ENCODE measurements around the gene ERBB3.
"Not testable (repeated sequence)": the region's sequence is repeated elsewhere in the genome, so short reads cannot be mapped to it uniquely, and the experiment has no call there.

The ERBB3 gene

DNA sequence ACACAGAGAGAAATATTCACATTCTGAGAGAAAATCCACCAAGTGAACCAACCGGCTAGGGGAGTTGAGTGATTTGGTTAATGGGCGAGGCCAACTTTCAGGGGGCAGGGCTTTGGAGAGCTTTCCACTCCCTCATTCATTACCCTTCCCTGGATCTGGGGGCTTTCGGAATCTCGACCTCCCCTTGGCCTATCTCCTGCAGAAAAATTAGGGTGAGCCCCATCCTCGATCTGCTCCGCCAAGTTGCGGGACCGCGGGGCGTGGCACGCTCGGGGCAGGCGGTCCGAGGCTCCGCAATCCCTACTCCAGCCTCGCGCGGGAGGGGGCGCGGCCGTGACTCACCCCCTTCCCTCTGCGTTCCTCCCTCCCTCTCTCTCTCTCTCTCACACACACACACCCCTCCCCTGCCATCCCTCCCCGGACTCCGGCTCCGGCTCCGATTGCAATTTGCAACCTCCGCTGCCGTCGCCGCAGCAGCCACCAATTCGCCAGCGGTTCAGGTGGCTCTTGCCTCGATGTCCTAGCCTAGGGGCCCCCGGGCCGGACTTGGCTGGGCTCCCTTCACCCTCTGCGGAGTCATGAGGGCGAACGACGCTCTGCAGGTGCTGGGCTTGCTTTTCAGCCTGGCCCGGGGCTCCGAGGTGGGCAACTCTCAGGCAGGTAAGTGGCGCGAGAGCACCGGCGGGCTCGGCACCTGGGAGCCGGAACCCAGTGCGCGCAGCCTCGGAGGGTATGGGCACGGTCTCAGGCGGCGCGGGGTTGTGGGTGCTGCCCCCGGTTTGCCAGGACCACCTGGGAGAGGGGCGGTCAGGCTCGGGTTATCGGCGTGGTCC is at the start of gene ERBB3:
ERBB3 (plus strand) TSS at position 443 of the 833 bp plus-strand sequence; CDS start at position 579, 136 bp downstream.
- DNase-seq: peak; percentile 65

DNA sequence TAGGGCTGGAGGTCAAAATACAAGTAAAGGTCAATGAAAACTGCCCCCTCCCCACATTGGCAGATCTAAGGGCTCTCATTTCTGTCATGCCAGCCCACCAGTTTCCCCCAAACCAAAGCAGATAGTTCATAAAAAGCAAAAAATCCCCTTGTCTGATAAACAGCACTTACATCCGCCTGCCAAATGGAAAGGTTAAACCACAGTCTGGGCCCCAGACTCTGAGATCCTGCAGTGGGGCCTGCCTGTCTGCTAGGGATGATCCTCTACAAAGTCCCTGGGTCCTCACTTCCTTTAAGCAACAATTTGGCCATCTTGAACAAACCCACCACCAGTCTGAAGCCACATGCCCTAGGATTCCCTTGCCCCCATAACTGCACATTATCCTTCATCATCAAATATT is 48.0 kb upstream of the ERBB3 start:
- DNase-seq: no peak

DNA sequence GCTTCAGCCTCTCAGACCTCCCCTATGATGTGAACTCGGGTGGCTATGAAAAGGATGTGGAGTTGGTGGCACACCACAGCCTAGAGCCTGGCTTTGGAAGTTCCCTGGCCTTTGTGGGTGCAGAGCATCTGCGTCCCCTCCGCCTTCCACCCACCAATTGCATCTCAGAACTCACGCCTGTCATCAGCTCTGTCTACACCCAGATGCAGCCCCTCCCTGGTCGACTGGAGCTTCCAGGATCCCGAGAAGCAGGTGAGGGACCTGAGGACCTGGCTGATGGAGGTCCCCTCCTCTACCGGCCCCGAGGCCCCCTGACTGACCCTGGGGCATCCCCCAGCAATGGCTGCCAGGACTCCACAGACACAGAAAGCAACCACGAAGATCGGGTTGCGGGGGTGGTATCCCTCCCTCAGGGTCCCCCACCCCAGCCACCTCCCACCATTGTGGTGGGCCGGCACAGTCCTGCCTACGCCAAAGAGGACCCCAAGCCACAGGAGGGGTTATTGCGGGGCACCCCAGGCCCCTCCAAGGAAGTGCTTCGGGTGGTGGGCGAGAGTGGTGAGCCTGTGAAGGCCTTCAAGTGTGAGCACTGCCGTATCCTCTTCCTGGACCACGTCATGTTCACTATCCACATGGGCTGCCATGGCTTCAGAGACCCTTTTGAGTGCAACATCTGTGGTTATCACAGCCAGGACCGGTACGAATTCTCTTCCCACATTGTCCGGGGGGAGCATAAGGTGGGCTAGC is 45.2 kb upstream of the ERBB3 start:
- DNase-seq: no peak

DNA sequence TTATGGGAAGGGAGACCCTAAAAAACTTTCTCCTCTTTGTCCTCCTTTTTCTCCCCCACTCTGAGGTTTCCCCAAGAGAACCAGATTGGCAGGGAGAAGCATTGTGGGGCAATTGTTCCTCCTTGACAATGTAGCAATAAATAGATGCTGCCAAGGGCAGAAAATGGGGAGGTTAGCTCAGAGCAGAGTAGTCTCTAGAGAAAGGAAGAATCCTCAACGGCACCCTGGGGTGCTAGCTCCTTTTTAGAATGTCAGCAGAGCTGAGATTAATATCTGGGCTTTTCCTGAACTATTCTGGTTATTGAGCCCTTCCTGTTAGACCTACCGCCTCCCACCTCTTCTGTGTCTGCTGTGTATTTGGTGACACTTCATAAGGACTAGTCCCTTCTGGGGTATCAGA is 42.8 kb upstream of the ERBB3 start:
- DNase-seq: no peak

DNA sequence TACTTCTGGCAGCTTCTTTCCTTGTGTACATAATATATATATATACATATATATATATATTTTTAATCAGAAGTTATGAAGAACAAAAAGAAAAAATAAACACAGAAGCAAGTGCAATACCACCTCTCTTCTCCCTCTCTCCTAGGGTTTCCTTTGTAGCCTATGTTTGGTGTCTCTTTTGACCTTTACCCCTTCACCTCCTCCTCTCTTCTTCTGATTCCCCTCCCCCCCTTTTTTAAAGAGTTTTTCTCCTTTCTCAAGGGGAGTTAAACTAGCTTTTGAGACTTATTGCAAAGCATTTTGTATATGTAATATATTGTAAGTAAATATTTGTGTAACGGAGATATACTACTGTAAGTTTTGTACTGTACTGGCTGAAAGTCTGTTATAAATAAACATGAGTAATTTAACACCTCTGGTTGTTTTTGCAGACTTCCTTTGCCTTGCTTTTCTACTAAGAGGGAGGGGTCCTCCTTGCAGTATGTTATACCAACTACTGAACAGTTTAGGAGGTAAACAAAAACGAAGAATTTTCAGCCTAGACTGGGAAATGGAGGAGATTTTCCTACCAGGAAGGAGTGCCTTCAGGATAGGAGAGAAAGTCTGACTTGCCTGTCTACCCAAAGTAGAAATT is 41.8 kb upstream of the ERBB3 start:
- DNase-seq: no peak

DNA sequence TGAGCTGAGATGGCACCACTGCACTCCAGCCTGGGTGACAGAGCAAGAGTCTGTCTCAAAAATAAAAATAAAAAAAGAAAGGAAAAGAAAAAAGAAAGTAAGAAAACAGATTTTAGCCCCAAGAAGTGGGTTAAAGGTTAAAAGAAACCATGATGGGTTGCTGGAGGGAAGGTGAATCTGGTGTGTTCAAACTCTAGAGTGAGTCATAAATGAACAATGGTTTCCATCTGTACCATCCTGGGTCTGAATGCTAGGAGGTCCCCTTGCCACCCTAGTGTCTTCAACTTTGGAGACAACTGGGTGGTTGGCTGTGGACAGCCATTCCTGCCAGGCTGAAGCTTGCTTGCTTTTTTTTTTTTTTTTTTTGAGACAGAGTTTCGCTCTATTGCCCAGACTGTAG is 39.8 kb upstream of the ERBB3 start:
- no peak for DNase-seq

DNA sequence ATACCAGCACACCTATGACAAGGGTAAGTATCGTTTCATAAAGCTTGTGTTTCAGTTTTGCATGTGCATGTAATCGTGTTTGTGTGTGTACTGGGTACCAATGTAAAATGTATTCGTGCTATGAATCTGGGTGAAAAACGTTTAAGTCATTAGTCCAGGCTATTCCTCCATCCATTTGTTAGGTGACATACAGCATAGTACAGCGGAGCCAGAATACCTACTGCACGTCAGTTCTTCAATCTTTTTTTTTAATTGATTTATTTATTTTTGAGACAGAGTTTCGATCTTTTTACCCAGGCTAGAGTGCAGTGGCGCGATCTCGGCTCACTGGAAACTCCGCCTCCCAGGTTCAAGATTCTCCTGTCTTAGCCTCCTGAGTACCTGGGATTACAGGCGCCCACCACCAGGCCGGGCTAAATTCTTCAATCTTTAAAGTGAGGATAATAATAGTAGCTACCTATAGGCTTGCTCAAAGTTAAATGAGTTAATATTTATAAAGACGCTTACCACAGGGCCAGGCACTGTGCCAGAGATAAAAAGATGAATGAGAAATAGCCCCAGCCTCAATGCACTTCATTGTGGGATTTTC is 38.9 kb upstream of the ERBB3 start:
- no peak for DNase-seq

DNA sequence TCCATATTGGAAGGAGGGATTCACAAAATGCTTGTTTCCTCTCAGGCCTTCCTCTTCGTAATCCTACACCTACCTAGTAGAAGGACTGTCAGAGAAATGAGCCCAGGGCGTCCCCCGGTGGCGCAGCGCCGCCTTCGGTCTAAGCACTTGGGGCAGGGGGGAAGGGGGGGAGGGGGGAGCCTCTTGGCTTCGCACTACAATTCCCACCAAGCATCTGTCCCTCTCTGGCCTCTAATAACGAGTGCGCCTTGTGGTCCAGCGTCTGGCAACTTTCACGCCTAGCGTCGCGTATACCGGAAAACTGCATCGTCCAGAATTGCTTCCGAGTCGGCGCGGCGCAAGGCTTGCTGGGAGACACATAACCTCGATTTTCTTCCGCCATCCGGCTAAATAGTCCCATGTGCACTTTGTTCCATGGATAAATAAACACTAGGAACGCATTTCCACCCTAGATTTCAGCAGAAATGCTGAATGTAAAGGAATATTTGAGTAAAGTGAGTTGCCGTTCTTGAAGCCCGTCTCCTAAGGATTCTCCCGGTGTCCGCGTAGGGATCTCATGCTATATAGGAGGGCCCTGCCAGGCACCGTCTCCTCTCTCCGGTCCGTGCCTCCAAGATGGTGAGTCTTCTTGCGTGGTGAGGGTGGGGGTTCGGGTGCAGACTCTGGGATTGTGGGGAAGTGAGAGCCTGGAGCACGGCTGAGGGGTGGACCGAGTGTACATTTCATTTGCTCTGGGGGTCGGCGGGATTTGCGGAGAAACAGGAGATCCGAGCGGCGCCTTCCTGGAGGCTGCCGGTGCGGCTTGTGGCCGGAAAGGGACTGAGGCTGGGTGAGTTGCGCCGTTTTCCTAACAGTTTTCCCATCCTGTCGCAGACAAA is 38.2 kb upstream of the ERBB3 start, which contains the start of gene RPS26:
RPS26 (plus strand) TSS at position 367 of the 878 bp plus-strand sequence; CDS start at position 616, 249 bp downstream.
- DNase-seq: peak; percentile 99

DNA sequence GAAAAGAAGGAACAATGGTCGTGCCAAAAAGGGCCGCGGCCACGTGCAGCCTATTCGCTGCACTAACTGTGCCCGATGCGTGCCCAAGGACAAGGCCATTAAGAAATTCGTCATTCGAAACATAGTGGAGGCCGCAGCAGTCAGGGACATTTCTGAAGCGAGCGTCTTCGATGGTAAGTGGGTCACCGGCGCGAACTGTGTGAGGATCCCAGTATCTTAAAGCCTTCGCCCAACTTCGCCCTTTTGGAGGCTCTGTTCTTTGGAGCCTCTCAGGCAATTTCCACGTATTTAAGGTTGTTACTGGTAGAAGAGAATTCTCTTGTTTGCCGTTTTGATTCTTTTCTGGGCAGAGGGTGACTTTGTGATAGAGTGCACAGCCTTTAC is 37.5 kb upstream of the ERBB3 start:
- not testable (repeated sequence) for DNase-seq

DNA sequence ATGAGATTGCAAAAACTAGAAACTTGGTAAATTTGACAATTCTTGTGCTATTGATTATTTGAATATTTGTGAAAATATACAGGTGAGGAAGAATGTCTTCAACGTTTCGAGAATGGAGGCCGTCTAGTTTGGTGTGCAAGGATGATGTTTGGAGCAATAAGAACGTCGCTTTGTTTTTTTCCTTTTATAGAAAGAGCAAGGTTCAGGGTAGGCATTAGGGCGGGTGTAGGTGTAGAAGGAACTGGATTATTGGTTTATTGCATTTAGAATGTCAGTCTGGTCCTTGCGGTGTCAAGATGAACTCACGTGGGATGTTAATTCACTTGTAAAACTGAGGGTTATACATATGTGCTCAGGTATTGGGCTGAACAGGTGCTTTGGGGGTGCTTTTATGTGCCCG is 37.1 kb upstream of the ERBB3 start:
- no peak for DNase-seq

DNA sequence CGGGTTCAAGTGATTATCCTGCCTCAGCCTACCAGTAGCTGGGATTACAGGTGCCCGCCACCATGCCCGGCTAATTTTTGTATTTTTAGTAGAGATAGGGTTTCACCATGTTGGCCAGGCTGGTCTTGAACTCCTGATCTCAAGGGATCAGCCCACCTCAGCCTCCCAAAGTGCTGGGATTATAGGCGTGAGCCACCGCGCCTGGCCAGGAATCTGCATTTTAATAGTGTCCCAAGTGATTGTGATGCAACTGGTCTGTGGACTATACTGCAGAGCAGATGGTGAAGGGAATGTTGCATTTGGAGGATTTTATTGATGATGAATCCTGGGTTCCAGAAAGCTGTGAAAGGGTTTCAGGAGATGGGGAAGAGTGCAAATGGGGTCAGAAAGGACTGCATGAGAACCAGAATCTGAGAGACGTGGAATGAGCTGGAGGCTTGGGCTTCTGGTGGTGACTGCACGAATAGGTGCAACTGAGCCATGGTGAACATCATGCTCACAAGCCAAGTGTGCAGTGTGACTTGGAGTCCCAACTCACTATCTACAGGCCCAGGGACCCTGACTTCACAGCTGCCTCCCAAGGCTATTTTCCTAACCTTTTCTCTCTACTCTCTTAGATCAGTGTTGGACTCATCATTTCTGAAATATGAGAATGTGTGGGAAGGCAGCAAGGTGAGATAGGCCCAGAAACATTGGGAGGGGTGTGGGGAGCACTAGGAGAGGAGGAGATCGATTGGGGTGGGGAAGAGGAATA is 33.8 kb upstream of the ERBB3 start:
- no peak for DNase-seq

DNA sequence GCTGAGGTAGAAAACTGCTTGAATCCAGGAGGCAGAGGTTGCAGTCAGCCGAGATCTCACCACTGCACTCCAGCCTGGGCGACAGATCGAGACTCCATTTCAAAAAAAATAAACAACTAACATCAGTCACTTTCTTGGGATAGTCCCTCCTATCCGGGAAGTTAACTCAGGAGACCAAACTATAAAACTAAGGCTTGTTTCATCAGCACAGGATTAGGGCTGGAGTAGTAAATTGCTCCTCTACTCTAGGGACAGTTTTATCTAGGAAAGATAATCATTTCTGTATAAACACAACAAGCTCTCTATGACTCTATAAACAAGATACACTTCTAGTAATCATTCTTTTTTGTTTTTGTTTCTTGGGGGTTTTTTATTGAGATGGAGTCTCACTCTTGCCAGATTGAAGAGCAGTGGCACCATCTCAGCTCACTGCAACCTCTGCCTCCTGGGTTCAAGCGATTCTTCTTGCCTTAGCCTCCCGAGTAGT is 26.5 kb upstream of the ERBB3 start:
- no peak for DNase-seq

DNA sequence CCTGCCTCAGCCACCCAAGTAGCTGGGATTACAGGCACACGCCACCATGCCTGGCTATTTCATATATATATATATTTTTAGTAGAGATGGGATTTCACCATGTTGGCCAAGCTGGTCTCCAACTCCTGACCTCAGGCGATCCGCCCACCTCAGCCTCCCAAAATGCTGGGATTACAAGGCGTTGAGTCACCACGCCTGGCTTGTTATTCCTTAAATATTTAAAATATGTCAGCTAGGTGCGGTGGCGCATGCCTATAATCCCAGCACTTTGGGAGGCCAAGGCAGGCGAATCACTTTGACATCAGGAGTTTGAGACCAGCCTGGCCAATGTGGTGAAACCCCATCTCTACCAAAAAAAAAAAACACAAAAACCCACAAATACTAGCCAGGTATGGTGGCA is 20.0 kb upstream of the ERBB3 start:
- DNase-seq: not testable (repeated sequence)

DNA sequence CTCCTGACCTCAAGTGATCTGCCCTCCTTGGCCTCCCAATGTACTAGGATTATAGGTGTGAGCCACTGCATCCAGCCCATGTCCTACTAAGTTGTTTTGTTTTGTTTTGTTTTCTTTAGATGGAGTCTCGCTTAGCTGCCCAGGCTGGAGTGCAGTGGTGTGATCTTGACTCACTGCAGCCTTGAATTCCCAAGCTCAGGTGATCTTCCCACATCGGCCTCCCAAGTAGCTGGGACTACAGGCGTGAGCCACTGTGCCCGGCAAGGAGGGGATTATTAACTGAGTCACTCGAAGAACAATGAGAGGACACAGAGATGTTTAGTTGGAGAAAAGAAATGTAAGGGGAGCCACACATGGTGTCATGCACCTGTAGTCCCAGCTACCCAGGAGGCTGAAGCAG is 18.0 kb upstream of the ERBB3 start:
- DNase-seq: no peak

DNA sequence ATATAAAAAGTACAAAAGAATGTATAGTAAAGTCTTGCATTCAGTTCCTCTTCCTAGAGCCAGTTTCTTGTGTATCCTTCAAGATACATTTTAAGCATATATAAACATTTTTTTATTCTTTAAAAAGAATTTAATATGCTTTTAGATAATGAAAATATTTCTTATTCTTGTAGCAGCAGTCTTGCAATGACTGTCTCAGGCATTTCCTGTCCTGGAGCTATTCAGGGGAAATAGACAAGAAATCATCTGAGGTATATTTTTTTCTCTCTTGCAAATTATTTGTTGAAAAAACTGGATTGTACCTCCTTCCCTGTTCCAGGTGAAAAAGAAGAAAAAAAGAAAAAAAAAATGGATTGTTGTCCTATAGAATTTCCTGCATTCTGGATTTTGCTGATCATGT is 17.0 kb upstream of the ERBB3 start:
- DNase-seq: no peak

DNA sequence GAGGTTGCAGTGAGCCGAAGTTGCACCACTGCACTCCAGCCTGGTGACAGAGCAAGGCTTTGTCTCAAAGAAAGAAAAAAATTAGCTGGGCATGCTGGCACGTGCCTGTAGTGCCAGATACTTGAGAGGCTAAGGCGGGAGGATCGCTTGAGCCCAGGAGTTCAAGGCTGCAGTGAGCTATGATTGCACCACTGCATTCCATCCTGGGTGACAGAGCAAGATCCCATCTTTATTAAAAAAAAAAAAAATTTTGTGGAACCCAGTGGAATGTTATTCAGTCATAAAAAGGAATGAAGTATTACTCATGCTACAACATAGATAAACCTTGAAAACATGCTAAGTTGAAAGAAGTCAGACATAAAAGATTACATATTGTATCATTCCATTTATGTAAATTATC is 8.3 kb upstream of the ERBB3 start:
- no peak for DNase-seq

DNA sequence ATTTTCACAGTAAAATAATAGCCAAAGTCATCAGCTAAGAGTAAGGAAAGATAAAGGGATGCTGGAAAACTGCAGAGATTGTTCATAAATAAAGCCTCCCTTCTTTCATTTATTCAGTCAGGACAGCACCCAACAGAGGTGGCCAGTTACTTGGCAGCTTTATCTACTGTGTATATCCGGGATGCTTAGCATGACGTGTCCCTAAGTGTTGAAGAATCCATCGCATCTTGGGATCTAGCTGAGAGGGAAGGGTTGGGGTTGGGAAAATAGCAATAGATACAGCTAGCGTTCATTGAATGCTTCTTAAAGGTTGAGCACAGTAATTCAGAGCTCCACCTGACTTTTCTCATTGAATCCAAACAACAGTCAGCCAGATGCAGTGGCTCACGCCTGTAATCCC is 5.6 kb upstream of the ERBB3 start:
- no peak for DNase-seq

DNA sequence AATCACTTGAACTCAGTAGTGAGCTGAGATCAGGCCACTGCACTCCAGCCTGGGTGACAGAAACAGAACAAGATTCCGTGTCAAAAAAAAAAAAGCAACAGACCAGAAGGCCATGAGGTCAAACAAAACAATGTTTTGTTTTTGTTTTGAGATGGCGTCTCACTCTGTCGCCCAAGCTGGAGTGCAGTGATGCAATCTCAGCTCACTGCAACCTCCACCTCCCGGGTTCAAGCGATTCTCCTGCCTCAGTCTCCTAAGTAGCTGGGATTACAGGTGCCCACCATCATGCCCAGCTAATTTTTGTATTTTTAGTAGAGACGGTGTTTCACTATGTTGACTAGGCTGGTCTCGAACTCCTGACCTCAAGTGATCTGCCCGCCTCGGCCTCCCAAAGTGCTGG is 2.0 kb upstream of the ERBB3 start:
- not testable (repeated sequence) for DNase-seq

DNA sequence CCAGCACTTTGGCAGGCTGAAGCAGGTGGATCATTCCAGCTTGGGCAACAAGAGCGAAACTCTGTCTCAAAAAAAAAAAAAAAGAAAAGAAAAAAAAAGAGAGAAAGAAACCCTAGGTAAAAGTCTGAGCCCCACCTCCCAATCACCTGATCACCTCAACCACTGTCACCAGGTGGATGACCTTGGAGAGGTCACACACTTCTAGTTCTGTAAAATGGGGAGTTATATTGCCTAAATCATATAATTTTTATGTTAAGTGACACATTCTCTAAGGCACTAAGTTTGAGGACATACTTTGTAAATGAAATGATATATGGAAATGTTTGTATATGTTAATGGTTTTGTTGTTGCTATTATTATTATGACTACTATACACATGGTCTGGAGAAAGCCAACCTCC is 1.5 kb upstream of the ERBB3 start:
- DNase-seq: no peak

DNA sequence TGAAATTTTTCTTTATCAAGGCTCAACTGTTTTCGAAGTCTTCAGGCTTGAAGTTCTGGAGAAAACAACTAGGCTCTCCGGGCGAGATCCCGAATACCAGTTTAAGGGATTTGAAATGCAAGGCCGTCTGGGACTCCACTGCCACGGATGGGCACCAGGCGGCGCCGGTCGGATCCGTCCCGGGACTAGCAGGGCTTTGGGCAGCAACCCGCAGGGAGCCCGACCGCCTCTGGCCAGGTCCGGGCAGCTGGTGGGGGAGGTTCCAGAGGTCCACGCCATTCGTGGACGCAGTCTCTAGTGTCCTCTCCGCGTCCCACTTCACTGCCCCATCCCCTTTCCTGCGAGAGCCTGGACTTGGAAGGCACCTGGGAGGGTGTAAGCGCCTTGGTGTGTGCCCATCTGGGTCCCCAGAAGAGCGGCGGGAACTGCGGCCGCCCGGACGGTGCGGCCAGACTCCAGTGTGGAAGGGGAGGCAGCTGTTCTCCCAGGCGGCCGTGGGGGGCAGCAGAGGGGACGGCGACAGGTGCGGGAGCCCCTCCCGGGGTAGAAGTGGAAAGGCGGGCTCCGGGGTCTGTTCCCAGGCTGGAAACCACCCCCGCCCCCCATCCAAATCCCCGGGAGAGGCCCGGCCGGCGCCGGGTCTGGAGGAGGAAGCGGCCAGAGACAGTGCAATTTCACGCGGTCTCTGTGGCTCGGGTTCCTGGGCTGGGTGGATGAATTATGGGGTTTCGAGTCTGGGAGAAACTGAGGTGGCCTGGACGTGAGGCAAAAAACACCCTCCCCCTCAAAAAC is 838 bp upstream of the ERBB3 start:
- peak; percentile 64 for DNase-seq
